ENCODE measurements around the gene MXRA8.

GRCh38 chr1:1381294-1381693 is 22.9 kb upstream of the MXRA8 start:
- TF ChIP-seq POLR2A (IDR thresholded peaks at IDR 0.05; ENCODE audit: low read length): no peak
- no peak for TF ChIP-seq GATA1 (IDR thresholded peaks at IDR 0.05; ENCODE audit: low read depth, low read length)

Data from erythroblast (primary cell).